ENCODE results near the gene TRIO. TPM values are rescaled to one million over a fixed set of nuclear protein-coding genes. Genes with fewer than 3 reads are reported as not detected.

TRIO gene
- total and polyA plus RNA-seq, 11 donors, result 35.2 to 99.1 (median 58.4) TPM

DNA sequence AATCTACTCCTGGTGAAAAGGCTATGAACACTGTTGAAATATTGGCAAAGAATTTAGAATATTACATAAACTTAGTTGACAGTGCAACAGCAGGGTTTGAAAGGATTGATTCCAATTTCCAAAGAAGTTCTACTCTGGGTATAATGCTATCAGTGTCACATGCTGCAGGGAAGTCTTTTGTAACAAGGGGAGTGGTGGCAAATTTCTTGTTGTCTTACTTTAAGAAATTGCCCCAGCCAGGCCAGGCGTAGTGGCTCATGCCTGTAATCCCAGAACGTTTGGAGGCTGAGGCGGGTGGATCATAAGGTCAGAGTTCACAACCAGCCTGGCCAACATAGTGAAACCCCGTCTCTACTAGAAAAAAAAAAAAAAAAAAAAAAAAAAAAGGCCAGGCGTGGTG is 352.2 kb downstream of the TRIO start:
- 78 to 89% (median 87%) methylated on average over 5 of the region's 5 CpGs for WGBS, 4 donors
- intact Hi-C loops (cut with DNase I), result no loop called here

DNA sequence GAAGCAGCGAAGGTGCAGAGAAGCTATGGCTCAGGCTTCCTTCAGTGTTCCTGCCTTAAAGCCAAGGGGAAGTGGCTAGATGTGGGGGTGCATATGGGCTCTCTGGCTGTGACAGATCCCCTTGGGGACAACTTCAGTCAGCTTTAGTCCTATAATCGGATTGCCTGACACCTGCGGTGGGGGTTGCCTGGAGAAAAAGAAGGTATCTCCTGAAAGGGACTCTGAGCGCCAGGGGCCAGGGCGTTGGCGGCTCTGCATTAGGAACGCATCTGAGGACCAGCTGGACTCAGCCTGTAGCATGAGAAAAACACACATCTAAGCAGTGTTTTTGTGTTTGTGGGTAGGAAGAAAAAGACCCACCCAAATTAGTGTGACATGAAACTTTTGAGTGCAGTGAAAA is 354.2 kb downstream of the TRIO start:
- no peak for ATAC-seq
- no peak for DNase-seq
- Histone ChIP-seq H3K27me3 (no peaks in the 10 kb centered on the region), H3K4me1 (peaks cover 0 to 4% (median 0%) of the 10 kb centered on the region in 12 donors), H3K27ac (no peak overlapping the region), H3K4me3 (no peak overlapping the region), H3K9me3 (no peaks in the 10 kb centered on the region), H3K36me3 (peaks cover 0 to 100% (median 94%) of the 10 kb centered on the region in 9 donors)
- intact Hi-C loops (cut with DNase I), result no loop called here
- TF ChIP-seq POLR2A (IDR thresholded peaks at IDR 0.05) (no peak), CTCF (IDR thresholded peaks at IDR 0.05) (no peak)
- 88 to 95% (median 94%) methylated on average over 7 of the region's 7 CpGs for WGBS, 4 donors

More for the DNA sequence above, 352.2 kb downstream of the TRIO start:
- no peaks in the 10 kb centered on the region for H3K9me3 ChIP-seq
- H3K27ac ChIP-seq, result no peak overlapping the region
- H3K4me3 ChIP-seq, result no peak overlapping the region
- no peaks in the 10 kb centered on the region for H3K27me3 ChIP-seq
- ATAC-seq (no peak), DNase-seq (no peak)
- H3K36me3 ChIP-seq, result peaks cover 0 to 100% (median 86%) of the 10 kb centered on the region in 9 donors
- TF ChIP-seq CTCF (IDR thresholded peaks at IDR 0.05) (no peak), POLR2A (IDR thresholded peaks at IDR 0.05) (no peak)
- peaks cover 0 to 24% (median 7%) of the 10 kb centered on the region in 12 donors for H3K4me1 ChIP-seq

GRCh38 chr5:14501353-14502293 is 358.5 kb downstream of the TRIO start:
- WGBS, 4 donors, result 88 to 92% (median 91%) methylated on average over 18 of the region's 18 CpGs
- intact Hi-C loops (cut with DNase I), result loop anchor here in 3 of 10 donors (5.0 to 10.0 kb wide), 2 partner anchors 143 to 146 kb away; no protein-coding TSS in a partner anchor
- Histone ChIP-seq H3K9me3 (no peaks in the 10 kb centered on the region), H3K4me3 (no peak overlapping the region), H3K27ac (no peak overlapping the region), H3K36me3 (peaks cover 0 to 100% (median 96%) of the 10 kb centered on the region in 9 donors), H3K4me1 (peaks cover 0 to 10% (median 0%) of the 10 kb centered on the region in 12 donors), H3K27me3 (no peaks in the 10 kb centered on the region)
- DNase-seq, result no peak
- no peak for TF ChIP-seq CTCF (IDR thresholded peaks at IDR 0.05)
- TF ChIP-seq POLR2A (IDR thresholded peaks at IDR 0.05), result no peak
- ATAC-seq, result no peak

GRCh38 chr5:14502294-14502690 is 359.1 kb downstream of the TRIO start:
- ATAC-seq, result no peak
- H3K36me3 ChIP-seq, result peaks cover 0 to 100% (median 96%) of the 10 kb centered on the region in 9 donors
- H3K27me3 ChIP-seq, result no peaks in the 10 kb centered on the region
- DNase-seq, result no peak
- TF ChIP-seq POLR2A (IDR thresholded peaks at IDR 0.05), result no peak
- no peak for TF ChIP-seq CTCF (IDR thresholded peaks at IDR 0.05)
- 95 to 96% (median 96%) methylated on average over 10 of the region's 10 CpGs for WGBS, 4 donors
- intact Hi-C loops (cut with DNase I), result loop anchor here in 3 of 10 donors (5.0 to 10.0 kb wide), 2 partner anchors 143 to 145 kb away; no protein-coding TSS in a partner anchor
- H3K4me3 ChIP-seq, result no peak overlapping the region
- peaks cover 0 to 10% (median 0%) of the 10 kb centered on the region in 12 donors for H3K4me1 ChIP-seq
- H3K9me3 ChIP-seq, result no peaks in the 10 kb centered on the region
- H3K27ac ChIP-seq, result peak overlapping the region in 1 of 12 donors; percentile 71
